COLO829 (cell line): ENCODE data around the gene IGF1R.

Source experiments
- DNase-seq: peaks from one replicate; pipeline ENCODE4 v3.0.0; 2012; ENCODE audit warnings: low spot score

The IGF1R gene

GRCh38 chr15:98775498-98776230 is 127.3 kb downstream of the IGF1R start:
- no peak for DNase-seq

DNA sequence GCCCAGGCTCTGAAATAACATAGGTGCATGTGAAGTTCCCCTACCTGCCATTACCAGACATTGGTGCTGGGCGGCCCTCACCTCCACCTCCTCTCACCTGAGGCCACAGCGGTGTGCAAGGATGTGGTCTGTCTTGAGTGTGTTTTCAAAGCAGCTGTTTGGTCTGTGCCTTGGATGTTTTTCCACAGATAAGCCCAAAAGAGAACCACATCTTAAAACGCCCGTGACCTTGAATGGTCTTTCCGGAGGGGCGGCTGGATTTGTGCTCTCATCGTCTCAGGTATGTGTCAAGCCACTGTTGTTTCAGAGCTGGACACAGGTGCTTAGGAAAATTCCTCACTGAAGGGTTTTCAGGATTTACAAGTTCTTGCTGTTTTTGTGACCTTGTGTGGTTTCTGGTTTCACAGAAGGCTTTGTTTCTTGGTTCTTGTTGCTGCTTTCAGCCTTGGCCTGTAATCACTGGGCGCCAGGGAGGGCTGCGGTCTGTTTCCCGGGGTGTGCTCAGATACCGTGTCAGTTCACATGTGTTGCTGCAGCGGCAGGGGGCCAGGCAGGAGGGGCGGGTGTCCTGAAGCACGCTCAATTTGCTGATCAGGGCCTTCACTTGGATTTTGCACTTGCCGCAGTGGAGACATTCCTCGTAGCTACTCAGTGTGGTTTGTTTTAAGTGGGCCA is 128.4 kb downstream of the IGF1R start:
- no peak for DNase-seq

DNA sequence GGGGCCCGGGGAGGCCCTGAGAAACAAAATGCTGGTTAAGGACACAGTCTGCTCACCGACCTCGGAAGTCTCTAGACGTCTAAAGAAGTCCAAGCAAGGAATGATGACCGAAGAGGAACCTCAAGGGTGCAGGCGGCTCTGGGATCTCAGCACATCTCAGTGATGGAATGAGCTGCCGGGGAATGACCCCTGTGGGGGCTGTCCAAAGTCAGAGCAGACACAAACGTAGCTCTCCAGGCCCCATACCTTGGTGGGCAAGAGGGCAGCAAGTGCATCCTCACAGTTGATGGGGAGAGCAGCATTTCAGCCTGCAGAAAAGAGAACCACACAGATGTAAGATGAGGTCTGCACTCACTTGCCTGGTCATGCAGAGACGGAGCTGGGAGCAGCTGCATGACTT is 129.1 kb downstream of the IGF1R start:
- no peak for DNase-seq

GRCh38 chr15:98778263-98778959 is 130.1 kb downstream of the IGF1R start:
- DNase-seq, result no peak

DNA sequence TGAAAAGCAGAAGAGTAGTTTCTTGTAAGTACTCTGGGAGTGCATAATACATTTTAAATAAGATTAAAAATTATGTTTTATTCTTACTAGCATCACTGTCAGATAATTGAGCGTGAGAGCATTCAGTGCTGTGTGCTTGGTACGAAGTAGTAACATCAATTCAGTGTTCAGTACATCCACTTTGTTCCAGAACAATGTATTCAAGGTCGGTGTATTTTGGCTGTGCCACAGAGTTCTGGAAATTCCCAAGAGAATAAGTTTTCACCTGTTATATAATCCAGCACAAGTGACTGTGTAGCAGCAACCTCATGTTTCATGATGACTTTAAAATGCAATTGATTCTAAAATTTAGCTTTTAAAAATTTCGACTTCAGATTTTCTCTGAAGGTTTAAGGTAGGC is 130.6 kb downstream of the IGF1R start:
- no peak for DNase-seq

- peak; percentile 85 for DNase-seq
Measured at GRCh38 chr15:98779463-98780071, 131.2 kb downstream of the IGF1R start.

DNA sequence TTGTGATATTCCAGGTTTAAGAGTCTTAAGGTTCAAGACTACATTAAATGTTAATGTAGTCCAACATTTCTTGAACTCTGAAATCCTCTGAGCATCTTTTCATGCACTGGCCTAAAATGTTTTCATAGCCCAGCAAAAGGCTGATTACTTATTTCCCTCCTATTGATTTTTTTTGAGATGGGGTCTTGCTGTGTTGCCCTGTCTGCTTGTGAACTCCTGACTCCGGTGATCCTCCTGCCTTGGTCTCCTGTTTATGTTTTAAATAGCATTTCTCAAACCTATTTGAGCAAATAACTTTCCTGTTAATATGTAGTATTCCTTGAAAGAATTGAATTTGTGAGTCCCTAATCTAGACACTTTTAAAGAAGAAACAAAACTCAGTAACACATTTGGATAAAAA is 133.5 kb downstream of the IGF1R start:
- DNase-seq, result no peak

DNA sequence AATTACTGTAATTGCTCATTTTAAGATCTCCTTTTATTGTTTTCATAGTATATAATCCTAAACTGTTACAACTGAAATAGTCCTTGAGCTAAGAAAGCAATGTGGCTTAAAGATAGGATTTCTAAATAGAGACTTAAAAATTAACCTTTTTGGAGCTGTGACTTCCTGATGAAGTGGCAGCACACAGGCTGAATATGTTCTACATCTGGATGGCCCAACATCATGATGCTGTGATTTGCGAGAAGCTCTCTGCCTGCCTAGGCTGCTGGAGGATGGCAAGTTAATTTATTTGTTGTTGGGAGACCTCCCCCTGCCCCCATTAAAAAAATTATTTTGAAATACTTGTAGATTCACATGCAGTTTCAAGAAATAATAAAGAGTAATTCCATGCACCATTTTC is 134.5 kb downstream of the IGF1R start:
- DNase-seq, result no peak

- no peak for DNase-seq
Measured at GRCh38 chr15:98785431-98785806, 137.1 kb downstream of the IGF1R start.

- DNase-seq, result no peak
Measured at GRCh38 chr15:98785807-98786621, 137.7 kb downstream of the IGF1R start.

DNA sequence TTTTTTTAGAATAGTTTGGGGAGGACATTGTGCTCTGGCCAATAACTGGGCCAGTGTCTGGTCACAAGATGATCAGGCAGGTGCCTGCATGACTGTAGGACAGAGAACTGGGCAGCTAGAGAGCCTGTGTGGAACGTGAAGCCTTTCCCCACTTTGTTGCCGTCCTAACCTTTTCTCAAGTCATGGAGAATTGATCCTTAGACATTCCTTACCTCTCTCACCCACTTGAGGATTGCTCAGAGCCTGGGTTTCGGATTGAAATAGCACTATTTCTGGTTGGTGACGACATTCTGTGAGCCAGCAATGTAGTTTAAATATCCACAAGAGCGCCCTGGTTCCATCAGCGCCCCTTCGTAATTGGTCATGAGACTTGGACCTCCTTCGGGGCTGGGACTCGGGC is 138.4 kb downstream of the IGF1R start:
- no peak for DNase-seq

DNA sequence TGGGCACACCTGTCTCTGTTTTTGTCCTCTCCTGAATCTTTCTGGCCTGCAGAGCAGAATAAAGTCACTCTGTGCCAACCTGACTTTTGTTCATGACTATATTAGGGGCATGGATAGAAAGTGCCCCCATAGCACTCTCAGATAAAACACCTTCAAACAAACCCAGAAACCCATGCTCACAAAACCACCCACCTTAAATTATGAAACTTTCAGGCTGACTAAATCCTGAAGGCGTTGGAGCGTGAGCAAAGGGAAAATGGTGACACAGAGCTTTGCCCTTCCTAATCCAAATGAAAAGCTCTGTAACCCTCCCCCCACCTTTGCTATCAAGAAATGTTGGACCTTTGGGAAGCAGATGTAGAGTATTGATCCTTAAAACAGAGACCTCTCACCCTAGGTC is 138.9 kb downstream of the IGF1R start:
- no peak for DNase-seq

GRCh38 chr15:98787936-98788757 is 139.8 kb downstream of the IGF1R start:
- DNase-seq, result peak; percentile 94

DNA sequence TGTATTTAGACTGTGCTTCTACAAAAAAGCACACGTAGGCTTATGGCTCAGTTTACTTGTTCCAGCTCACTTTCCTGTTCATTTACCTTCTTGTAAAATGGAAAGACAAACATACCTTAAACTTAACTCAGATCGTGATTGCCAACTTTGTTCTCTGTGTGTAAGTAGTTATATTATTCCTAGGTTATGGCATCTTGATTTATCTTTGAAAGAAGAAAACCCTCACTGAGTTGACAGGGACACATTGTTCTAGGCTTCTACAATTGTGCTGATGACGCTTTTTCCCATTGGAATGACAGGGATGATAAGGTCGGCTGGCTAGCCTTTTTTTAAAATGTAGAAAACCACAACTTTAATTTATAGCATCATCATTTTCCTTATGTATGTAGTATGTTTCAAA is 140.7 kb downstream of the IGF1R start:
- DNase-seq, result peak; percentile 69

GRCh38 chr15:98790270-98790669 is 141.9 kb downstream of the IGF1R start:
- DNase-seq, result no peak

GRCh38 chr15:98791046-98791701 is 142.8 kb downstream of the IGF1R start:
- no peak for DNase-seq

DNA sequence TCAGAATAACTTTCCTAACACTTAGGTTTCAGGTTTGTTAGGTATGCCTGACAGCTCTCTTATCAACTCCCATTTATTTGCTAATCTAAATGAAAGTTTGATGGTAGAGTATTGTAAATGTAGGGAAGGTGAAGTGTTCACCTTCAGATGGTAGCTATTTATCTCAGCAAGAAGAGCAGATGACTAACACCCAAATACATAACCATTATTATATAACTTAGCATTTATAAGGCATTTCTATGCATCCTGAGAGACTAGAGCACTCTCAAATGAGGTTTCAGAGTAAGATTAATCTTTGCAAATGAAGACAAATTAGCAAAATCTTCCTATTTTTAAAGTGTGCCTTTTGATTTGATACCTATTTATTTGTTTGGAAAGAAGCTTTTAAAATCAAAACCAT is 143.8 kb downstream of the IGF1R start:
- no peak for DNase-seq

- DNase-seq, result no peak
Measured at GRCh38 chr15:98794211-98794610, 145.9 kb downstream of the IGF1R start.

- no peak for DNase-seq
Measured at GRCh38 chr15:98794748-98795147, 146.4 kb downstream of the IGF1R start.

DNA sequence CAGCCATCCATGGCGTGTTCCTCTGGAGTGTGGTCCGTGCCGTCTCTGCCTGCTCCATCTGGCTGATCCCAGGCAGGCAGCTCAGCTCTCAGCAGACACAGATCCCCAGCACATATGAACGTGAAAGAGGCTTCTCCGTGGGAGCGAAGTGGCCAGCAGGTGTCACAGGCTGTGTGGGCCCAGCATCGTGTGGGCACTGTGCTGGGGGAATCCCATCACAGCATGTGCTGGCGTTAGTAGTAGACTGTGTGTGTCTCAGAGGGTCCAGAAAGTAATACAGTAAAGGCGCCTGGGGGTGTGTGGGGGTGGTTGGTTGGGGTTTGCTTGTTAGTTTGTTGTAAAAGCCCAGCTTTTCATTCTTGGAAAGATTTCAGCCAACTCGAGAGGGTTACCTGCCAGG is 147.6 kb downstream of the IGF1R start:
- DNase-seq, result no peak
